COR-L47 (cell line): ENCODE measurements around the gene SLC16A13.
"Not testable (repeated sequence)": the region's sequence is repeated elsewhere in the genome, so short reads cannot be mapped to it uniquely, and the experiment has no call there.

Experiments
- DNase-seq: peaks from one replicate; lab custom pipeline; 2025; lab: John Stamatoyannopoulos, UW

Gene SLC16A13

DNA sequence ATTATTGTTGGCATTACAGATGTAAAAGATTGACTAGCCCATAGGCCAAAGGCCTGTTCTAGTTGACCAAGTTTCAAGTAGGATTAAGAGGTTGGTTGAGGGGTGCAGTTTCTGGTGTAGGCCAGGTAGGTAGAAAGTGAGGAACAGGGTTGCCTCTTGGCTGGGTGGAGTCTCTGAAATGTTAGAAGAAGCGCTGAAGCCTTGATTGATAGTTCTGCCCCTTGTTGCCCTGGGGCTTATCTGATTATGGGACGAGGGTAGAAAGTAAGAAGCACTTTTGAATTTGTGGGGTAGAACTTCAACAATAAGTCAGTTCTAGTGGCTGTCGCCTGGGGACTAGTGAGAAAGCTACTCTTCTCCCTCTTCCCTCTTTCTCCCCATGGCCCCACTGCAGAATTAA is 6.7 kb upstream of the SLC16A13 start:
- DNase-seq = no peak

GRCh38 chr17:7029659-7030058 is 6.2 kb upstream of the SLC16A13 start:
- DNase-seq = no peak

GRCh38 chr17:7034955-7035590 is 742 bp upstream of the SLC16A13 start:
- DNase-seq = no peak

DNA sequence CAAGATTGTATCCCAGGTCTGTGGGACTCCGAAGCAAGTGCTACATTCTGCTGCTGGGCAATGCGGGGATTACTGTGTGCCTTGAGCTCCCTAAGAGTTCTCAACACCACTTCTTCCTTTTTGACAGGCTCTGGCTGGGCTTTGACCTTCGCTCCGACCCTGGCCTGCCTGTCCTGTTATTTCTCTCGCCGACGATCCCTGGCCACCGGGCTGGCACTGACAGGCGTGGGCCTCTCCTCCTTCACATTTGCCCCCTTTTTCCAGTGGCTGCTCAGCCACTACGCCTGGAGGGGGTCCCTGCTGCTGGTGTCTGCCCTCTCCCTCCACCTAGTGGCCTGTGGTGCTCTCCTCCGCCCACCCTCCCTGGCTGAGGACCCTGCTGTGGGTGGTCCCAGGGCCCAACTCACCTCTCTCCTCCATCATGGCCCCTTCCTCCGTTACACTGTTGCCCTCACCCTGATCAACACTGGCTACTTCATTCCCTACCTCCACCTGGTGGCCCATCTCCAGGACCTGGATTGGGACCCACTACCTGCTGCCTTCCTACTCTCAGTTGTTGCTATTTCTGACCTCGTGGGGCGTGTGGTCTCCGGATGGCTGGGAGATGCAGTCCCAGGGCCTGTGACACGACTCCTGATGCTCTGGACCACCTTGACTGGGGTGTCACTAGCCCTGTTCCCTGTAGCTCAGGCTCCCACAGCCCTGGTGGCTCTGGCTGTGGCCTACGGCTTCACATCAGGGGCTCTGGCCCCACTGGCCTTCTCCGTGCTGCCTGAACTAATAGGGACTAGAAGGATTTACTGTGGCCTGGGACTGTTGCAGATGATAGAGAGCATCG is 2.4 kb downstream of the SLC16A13 start:
- DNase-seq = no peak

DNA sequence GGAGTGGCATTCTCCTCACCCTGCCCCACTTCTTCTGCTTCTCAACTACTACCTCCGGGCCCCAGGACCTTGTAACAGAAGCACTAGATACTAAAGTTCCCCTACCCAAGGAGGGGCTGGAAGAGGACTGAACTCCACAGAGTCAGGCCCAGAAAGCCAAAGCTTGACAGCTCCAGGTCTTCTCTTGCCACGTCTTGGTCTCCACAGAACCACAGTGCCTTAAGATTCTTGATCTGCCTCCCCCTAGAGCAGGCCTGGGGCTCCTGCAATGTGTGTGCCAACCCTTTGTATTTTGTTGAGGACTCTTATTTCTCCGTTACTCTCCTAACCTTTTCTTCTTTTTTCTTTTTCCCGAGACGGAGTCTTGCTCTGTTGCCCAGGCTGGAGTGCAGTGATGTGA is 4.0 kb downstream of the SLC16A13 start:
- no peak for DNase-seq

DNA sequence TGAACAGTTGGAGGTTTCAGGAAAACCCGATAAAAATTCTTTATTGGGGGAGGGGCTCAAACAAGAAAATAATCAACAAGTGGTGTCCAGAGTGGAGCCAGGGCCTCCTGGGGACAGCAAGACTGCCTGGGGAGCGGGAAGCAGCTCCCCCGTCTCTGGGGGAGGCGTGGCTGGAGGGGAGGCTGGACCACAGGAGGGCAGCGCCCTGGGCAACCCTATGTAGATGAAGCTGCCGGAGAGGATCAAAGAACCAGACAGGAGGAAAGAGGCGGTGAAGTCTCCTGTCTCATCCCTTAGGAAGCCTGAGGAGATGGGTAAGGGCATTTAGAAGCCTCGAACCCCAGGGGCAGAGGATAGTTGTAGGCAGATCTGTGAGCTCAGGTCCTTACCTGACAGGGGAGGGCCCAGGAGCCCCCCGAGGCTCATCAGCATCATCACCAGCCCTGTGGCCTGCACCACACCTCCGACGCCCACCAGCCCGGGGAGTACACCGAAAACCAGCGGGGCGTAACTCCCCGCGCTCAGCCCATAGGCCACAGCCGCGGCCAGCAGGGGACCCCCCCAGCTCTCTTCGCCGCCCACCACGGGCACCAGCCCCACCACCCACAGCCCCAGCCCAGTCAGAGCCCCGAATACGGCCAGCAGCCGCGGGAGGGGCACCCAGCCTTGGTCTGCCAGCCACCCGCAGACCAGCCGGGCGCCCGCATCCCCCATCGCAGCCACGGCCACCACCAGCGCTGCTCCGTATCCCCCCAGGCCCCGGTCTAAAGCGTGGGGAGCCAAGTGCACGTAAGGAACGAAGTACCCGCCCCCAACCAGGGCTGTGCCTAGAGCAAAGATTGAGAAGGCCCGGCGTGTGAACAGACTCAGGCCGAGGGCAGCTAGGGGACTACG is 6.0 kb downstream of the SLC16A13 start:
- DNase-seq = no peak

DNA sequence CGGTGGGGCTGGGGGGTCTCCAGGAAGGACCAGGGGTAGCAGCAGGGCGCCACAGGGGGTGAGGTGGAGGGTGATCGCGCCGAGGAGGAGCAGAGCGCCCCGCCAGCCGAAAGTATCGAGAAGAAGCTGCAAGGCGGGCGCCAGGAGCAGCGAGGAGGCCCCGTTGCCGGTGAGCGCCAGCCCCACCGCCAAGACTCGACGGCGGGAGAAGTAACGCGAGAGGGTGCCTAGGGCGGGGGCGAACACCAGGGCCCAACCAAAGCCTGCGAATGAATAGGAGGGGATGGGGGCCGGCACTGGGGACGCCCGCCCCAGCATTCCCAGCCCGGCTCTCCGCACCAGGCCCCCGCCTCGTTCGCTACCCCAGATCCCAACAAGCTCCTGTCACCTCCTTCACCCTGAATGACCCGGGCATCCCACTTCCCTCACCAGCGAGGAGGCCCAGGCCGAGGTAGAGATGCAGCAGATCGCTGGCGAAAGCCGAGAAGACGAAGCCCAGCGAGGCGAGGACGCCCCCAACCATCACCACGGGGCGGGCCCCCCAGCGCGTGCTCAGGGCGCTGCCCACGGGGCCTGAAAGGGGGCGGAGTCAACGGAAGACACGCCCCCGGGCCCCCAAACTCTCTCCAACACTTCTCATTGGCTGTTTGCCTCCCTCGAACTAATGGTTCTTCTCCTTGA is 6.8 kb downstream of the SLC16A13 start:
- DNase-seq = no peak

GRCh38 chr17:7043182-7043496 is 7.3 kb downstream of the SLC16A13 start:
- no peak for DNase-seq

- DNase-seq = peak; percentile 74
Observed at GRCh38 chr17:7043497-7044198, 7.8 kb downstream of the SLC16A13 start, which contains the start of gene SLC16A11. SLC16A11 (minus strand) TSS chr17:7044092; CDS start chr17:7043513, 579 bp downstream.

DNA sequence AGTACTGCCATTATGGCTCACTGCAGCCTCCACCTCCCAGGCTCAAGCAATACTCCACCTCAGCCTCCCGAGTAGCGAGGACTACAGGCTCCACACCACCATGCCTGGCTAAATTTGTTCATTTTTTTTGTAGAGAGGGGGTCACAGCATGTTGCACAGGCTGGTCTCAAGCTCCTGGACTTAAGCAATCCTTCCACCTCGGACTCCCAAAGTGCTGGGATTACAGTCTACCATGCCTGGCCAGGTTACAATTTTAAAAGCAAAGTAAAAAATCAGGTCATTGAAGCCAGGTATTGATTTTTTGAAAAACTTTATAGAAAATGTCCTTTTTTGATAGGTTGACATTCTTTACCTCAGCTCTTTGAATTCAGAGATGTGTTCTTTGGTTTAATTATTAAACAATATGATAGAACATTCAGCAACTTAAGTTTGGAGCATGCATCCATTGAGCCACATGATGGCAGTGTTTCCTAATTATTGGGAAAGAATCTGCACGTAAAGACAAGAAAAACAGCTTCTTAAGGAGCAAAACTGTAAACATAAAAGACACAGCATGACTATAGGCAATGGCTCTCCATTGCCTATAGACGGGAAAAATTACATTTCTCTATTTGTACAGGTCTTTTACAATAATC is 9.8 kb downstream of the SLC16A13 start:
- DNase-seq = no peak

DNA sequence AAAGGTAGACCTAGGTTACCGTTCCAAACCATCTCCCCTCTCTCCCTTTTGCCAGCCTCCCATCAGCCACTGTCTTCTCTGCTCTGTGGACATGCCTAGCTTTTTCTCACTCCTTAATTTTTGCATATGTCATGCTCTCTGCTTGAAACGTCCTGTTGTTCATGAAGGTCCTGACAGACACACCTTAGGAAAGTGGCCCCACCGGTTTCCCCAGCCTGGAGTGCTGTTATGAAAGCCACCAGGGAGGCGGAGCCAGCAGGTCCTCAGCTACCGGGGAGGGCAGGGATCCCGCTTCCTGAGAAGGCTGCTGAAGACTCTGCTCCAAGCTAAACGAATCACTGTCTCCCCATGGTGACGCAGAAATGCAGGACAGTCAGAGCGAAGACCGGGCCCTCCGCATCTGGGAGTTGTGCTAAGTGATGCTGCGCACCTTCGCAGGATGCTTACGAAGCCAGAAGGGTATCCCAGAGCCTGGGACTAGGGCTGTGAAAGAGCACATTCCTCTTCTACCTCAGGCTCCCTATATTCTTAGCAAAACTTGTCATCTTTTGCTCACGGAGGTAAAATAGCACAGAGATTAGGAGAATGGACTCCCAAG is 10.4 kb downstream of the SLC16A13 start:
- DNase-seq = peak; percentile 21

- not testable (repeated sequence) for DNase-seq
Observed at GRCh38 chr17:7046725-7047397, 11.0 kb downstream of the SLC16A13 start.

- DNase-seq = no peak
Observed at GRCh38 chr17:7047566-7047965, 11.8 kb downstream of the SLC16A13 start.

DNA sequence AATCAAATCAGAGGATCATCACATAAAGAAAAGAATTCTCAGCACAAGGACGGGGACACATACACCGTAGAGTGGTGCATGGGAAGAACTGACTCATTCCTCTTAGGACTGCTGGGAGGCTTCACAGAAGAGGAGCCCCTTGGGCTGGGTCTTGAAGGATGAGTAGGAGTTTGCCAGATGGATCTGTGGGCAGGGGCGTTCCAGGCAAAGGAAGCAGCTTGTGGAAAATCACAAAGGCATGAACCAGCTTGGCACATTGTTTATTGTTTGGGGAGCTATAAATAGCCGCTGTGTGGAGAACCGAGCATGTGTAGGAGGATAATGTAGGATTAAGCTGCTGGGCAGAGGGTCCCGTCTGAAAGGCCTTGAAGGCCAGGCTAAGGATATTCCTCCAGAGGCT is 13.2 kb downstream of the SLC16A13 start:
- DNase-seq = no peak

DNA sequence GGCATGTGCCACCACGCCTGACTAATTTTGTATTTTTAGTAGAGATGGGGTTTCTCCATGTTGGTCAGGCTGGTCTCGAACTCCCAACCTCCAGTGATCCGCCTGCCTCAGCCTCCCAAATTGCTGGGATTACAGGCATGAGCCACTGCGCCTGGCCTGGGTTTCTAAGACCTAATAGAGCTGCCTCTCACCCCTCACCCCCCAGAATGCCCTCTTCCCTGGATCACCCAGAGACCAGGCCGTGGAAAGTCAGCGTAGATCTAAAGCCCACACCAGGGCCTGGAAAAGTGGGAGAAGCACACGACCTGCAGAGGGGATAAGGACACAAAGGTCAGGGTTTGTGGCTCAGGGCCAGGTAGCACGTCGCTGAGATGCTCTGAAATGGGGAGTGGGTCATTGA is 14.8 kb downstream of the SLC16A13 start:
- DNase-seq = not testable (repeated sequence)

- DNase-seq = no peak
Observed at GRCh38 chr17:7056386-7056785, 20.6 kb downstream of the SLC16A13 start.

- no peak for DNase-seq
Observed at GRCh38 chr17:7058831-7059447, 23.1 kb downstream of the SLC16A13 start.

DNA sequence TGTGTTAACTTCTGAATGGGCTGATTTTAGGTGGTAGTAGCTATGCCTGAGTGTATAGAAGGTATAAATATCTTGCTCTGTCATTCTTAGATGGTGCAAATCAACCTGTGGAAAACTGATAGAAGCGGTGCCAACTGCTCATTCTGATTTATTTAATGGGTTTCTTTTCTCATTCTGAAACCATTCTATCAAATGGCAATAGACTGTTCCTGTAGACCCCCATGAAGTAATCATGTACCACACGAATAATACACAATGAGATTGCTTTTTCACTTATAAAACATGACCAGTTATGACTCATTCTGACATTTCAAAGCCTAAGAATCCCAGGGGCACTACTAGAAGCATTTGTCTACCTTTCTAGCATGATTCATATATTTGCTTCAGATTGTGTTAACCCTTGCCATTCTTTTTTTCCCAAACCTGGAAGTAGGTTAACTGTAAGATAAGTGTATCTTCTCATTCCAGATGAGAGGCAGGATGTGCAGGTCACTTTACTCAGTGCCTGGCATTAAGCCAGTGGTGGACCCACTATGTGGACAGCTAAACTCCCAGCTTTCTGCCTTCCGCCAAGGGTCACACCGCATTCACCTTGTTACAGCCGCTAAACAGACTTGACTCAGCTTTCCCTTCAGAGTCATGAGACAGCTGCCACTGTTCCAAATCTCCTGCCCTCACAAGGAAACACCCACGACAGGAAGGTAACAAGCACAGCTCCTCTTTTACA is 24.5 kb downstream of the SLC16A13 start:
- no peak for DNase-seq
